Psoas muscle (tissue), 8 donors: Measurements from ENCODE around the gene ANKRD37. TPM values are rescaled to one million over a fixed set of nuclear protein-coding genes. Genes with fewer than 3 reads are reported as not detected.

Experiments
- ATAC-seq, 4 donors: fragments of 200-7000 bp; cut with Tn5 transposase; one replicate each; pipeline ENCODE4 v1.9.1; 2020; ENCODE audit warnings: moderate library complexity in 3 of 4, mild to moderate bottlenecking in 2 of 4
- DNase-seq, 2 donors: peaks; one replicate each; pipeline ENCODE4 v3.0.0-alpha.2; 2020
- H3K27ac ChIP-seq: fragments of 200-600 bp; one replicate; pipeline ENCODE4 v1.8.0; 2022
- H3K27me3 ChIP-seq, 3 donors: fragments of 200-600 bp in 1 of 3; one replicate each; pipeline versions ENCODE4 v1.6.1 to v1.8.0; 2013 to 2022; ENCODE audit warnings: low read length in 2 of 3, mild to moderate bottlenecking in 2 of 3, moderate library complexity in 1 of 3; ENCODE audit not compliant: insufficient read depth in 3 of 3
- H3K36me3 ChIP-seq, 2 donors: fragments of 200-600 bp in 1 of 2; one replicate each; pipeline versions ENCODE4 v1.6.1 to v1.8.0; 2013 to 2022; ENCODE audit warnings: low read depth in 1 of 2, mild to moderate bottlenecking in 1 of 2, moderate library complexity in 1 of 2; ENCODE audit not compliant: insufficient read depth in 1 of 2
- H3K4me1 ChIP-seq: fragments of 200-600 bp; one replicate; pipeline ENCODE4 v1.8.0; 2022
- H3K4me3 ChIP-seq: fragments of 200-600 bp; one replicate; pipeline ENCODE4 v1.8.0; 2022; ENCODE audit warnings: mild to moderate bottlenecking
- H3K9me3 ChIP-seq: fragments of 200-600 bp; one replicate; pipeline ENCODE4 v1.8.0; 2022
- WGBS, 3 donors: extraction: QIAGEN DNeasy Blood & Tissue Kit; methylation state at CpG; one replicate each; pipeline versions ENCODE4 v1.1.6 to v1.1.7; 2013; 5-methylcytosine and 5-hydroxymethylcytosine counted together
- intact Hi-C, 2 donors: fragments of 100-400 bp; cut with DNase I; formaldehyde crosslinking; loops; one replicate each; pipeline versions ENCODE4 v1.11.0 to v1.14.2; 2022
- polyA plus RNA-seq, 3 donors: library from polyadenylated mRNA; stranded (reverse); fragments of 200-250 nt; gene quantifications; one replicate each; pipeline ENCODE4 v1.2.3, GENCODE V29; 2013
- total RNA-seq, 4 donors: library from RNA; stranded (reverse); fragmentation: NEBNext Ultra II Directional in 2 of 4; extraction: Animal tissue kit (Norgen Biotek cat#: 25700) in 2 of 4; gene quantifications; one replicate each; pipeline versions ENCODE4 v1.2.1 to v1.2.4, GENCODE V29; 2021 to 2023
- TF ChIP-seq, protein P1 (sequence below): fragments of 200-600 bp; IDR thresholded peaks from one replicate; pipeline ENCODE4 v1.8.0; 2022; ENCODE audit warnings: antibody characterized with exemption
- donor health status: healthy with polysubstance abuse.
- donor health status: DM: no; HTN: no; CAD: no; lungs with moderate emphysema.
- donor health status: Bipolar disorder and iron deficiency.
- donor health status: healthy.
- donor health status: DM: yes; HTN: yes; CAD: no.
- donor health status: DM: no; HTN: no; CAD: no.
- donor health status: DM: no; HTN: no; CAD: no.
- donor health status: DM: yes; HTN: yes; CAD: no.

The ANKRD37 gene
- total and polyA plus RNA-seq, 7 donors = 6.9 to 31.2 (median 20.0) TPM

DNA sequence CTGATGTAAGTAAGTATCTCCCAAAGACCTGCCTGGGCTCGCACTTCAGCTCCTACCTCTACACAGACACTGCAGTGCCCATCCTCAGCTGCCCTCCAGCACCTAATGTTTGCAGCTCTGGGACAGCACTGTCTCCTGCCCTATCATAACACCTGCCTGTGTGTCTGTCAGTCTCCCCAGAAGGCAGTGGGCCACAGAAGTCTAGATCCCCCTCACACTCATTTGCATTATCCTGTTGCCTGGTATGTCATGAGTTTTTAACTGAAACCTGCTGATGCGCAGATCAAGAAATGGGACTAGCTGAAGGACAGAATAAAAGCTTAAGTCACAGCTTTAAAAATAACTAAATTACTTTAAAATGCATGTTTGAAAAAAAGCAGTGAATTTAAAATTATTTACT, 43.9 kb upstream of the ANKRD37 start:
- ATAC-seq (no peak), DNase-seq (no peak)
- Histone ChIP-seq H3K36me3 (peaks cover 5 to 63% of the 10 kb centered on the region in 2 donors), H3K9me3 (no peaks in the 10 kb centered on the region), H3K4me1 (no peaks in the 10 kb centered on the region), H3K27me3 (no peaks in the 10 kb centered on the region), H3K4me3 (no peak overlapping the region), H3K27ac (no peak overlapping the region)
- 90 to 100% (median 98%) methylated on average over 2 of the region's 2 CpGs for WGBS, 3 donors
- TF ChIP-seq, protein P1, sequence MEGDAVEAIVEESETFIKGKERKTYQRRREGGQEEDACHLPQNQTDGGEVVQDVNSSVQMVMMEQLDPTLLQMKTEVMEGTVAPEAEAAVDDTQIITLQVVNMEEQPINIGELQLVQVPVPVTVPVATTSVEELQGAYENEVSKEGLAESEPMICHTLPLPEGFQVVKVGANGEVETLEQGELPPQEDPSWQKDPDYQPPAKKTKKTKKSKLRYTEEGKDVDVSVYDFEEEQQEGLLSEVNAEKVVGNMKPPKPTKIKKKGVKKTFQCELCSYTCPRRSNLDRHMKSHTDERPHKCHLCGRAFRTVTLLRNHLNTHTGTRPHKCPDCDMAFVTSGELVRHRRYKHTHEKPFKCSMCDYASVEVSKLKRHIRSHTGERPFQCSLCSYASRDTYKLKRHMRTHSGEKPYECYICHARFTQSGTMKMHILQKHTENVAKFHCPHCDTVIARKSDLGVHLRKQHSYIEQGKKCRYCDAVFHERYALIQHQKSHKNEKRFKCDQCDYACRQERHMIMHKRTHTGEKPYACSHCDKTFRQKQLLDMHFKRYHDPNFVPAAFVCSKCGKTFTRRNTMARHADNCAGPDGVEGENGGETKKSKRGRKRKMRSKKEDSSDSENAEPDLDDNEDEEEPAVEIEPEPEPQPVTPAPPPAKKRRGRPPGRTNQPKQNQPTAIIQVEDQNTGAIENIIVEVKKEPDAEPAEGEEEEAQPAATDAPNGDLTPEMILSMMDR = no peak
- intact Hi-C loops = no loop called here

DNA sequence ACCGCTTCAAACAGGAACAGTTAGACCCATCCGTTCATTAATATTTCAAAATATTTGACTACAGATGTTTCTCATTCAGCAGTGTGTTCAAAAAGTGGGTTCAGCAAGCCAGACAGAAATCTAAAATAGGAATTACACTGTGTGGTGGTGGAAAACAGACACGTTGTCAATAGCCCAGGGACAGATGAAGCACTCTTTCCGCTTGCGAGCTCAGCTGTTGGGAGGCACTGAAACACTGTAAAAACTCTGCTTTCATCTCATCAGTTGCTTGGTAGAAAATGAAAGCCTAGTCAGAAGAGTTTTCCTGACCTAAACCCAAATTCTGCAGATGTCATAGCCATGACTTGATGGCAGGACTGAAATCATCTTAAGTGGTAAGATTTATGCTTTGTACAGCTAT, 39.4 kb upstream of the ANKRD37 start:
- H3K27me3 ChIP-seq = no peaks in the 10 kb centered on the region
- H3K27ac ChIP-seq = no peak overlapping the region
- H3K4me1 ChIP-seq = no peaks in the 10 kb centered on the region
- H3K36me3 ChIP-seq = peaks cover 6 to 62% of the 10 kb centered on the region in 2 donors
- intact Hi-C loops = no loop called here
- H3K4me3 ChIP-seq = no peak overlapping the region
- H3K9me3 ChIP-seq = no peaks in the 10 kb centered on the region
- 87 to 90% (median 88%) methylated on average over 5 of the region's 5 CpGs for WGBS, 3 donors
- no peak for DNase-seq
- TF ChIP-seq, protein P1 = no peak
- ATAC-seq = no peak

- no peak overlapping the region for H3K4me3 ChIP-seq
- TF ChIP-seq, protein P1 = no peak
- WGBS, 3 donors = 86 to 90% (median 89%) methylated on average over 7 of the region's 7 CpGs
- H3K4me1 ChIP-seq = no peaks in the 10 kb centered on the region
- DNase-seq = no peak
- peaks cover 6 to 62% of the 10 kb centered on the region in 2 donors for H3K36me3 ChIP-seq
- intact Hi-C loops = no loop called here
- no peak overlapping the region for H3K27ac ChIP-seq
- H3K27me3 ChIP-seq = no peaks in the 10 kb centered on the region
- H3K9me3 ChIP-seq = no peaks in the 10 kb centered on the region
- ATAC-seq = no peak
These were observed 38.8 kb upstream of the ANKRD37 start for GRCh38 chr4:185357733-185358440.

DNA sequence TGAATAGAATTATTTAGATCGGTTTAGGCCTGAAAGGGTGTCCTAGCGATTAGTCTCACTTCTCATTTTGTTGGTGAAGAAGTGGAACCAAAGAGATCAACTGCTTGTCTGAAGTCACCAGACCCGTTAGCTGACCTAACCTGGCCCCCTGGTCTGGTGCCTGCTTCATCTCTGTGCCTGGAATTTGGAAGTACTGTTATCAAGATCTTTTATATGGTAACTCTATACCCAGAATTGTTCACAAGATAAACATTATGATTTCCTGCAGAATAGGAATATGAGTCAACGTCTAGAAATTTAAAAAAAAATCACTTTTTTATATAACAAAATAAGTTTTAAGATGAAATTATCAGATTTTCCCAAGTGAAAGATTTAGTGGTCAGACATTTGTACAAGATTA, 38.1 kb upstream of the ANKRD37 start:
- DNase-seq = no peak
- WGBS, 3 donors = 73 to 81% (median 78%) methylated on average over 4 of the region's 4 CpGs
- intact Hi-C loops = no loop called here
- Histone ChIP-seq H3K27me3 (no peaks in the 10 kb centered on the region), H3K9me3 (no peaks in the 10 kb centered on the region), H3K27ac (no peak overlapping the region), H3K4me1 (no peaks in the 10 kb centered on the region), H3K4me3 (no peak overlapping the region), H3K36me3 (peaks cover 6 to 65% of the 10 kb centered on the region in 2 donors)
- TF ChIP-seq, protein P1 = no peak
- ATAC-seq = no peak

GRCh38 chr4:185358959-185359358, 37.7 kb upstream of the ANKRD37 start:
- H3K27me3 ChIP-seq = no peaks in the 10 kb centered on the region
- DNase-seq = no peak
- H3K4me3 ChIP-seq = no peak overlapping the region
- no peak overlapping the region for H3K27ac ChIP-seq
- 93 to 95% (median 94%) methylated on average over 4 of the region's 4 CpGs for WGBS, 3 donors
- H3K36me3 ChIP-seq = peaks cover 6 to 60% of the 10 kb centered on the region in 2 donors
- TF ChIP-seq, protein P1 = no peak
- H3K4me1 ChIP-seq = no peaks in the 10 kb centered on the region
- no peaks in the 10 kb centered on the region for H3K9me3 ChIP-seq
- intact Hi-C loops = no loop called here
- no peak for ATAC-seq
